Esophagus muscularis mucosa (tissue), 3 donors: Measurements from ENCODE around the gene MAMDC4.

Experiments used
- EP300 ChIP-seq: sonication (generic); formaldehyde crosslinking; IDR thresholded peaks from one replicate; pipeline ENCODE4 v1.6.1; 2017; ENCODE audit warnings: antibody characterized with exemption
- POLR2A ChIP-seq: fragments of 450-650 bp; IDR thresholded peaks from one replicate; pipeline ENCODE4 v1.6.1; 2017; ENCODE audit warnings: antibody characterized with exemption, moderate library complexity, mild to moderate bottlenecking, low read depth
- POLR2AphosphoS5 ChIP-seq, 2 donors: sonication (generic); formaldehyde crosslinking; IDR thresholded peaks; one replicate each; pipeline ENCODE4 v1.6.1; 2017; ENCODE audit warnings: antibody characterized with exemption in 2 of 2

DNA sequence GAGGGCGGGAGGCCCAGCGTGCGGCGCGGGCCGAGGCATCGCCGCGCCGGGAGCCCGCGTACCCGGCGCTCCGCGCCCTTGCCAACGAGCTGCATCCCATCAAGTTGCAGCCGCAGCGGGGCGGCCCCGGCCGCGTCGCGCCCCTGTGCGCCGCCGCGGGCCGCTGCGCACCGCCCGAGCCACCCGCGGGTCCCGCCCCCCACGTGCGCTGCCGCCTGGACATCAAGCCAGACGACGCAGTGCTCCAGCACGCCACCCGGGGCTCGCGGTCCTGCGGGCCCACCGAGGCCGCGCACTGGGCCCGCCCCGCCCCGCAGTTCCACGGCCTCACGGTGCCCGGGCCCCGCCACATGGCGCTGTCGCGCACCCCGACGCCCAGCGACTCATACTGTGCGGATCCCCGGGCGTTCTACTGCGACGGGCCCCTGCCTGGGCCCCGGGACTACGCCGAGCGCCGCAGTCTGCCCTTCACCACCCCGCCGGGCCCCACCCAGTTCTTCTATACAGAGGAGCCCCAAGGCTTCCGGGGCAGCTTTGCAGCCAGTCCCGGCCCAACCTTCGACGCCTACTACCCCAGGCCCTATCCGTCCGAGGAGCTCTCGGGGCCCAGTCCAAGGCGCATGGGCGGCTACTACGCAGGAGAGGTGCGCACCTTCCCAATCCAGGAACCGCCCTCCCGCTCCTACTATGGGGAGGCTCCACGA, 7.2 kb upstream of the MAMDC4 start:
- no peak for TF ChIP-seq POLR2A
- no peak for TF ChIP-seq EP300
- TF ChIP-seq POLR2AphosphoS5 (IDR thresholded peaks at IDR 0.05) = no peak
